ENCODE data around the gene PRPF18. TPM values are rescaled to one million over a fixed set of nuclear protein-coding genes. Genes with fewer than 3 reads are reported as not detected.

Gene PRPF18
- total RNA-seq, 1 donor from 2014 or later, result 25.8 TPM

DNA sequence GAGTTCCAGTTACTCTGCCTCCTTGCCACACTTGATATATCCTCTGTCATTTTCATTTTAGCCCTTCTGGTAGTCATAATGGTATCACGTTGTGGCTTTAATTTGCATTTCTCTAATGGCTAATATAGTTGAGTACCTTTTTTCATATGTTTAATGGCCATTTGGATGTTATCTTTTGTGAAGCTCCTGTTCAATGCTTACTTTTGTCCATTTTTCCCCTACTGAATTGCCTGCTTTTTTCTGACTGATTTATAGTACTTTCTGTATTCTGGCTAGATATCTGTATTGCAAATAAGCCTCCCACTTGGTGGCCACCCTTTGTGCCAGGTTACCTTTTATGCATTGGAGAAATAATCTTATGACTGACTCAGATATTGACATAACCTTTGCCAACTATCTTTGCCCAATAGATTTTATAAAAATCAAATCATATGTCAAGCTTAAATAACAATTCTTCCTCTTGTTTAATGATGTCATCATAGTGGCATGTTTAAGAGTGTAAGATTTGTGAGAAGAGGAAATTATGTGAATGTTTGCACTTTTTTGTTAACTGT lies 50.6 kb downstream of the PRPF18 start:
- TF ChIP-seq POLR2AphosphoS5 (IDR thresholded peaks at IDR 0.05; ENCODE audit: insufficient read depth in 1 of 2, low read depth in 1 of 2) (no peak), POLR2A (IDR thresholded peaks at IDR 0.05) (no peak)
- TF ChIP-seq, protein P1, sequence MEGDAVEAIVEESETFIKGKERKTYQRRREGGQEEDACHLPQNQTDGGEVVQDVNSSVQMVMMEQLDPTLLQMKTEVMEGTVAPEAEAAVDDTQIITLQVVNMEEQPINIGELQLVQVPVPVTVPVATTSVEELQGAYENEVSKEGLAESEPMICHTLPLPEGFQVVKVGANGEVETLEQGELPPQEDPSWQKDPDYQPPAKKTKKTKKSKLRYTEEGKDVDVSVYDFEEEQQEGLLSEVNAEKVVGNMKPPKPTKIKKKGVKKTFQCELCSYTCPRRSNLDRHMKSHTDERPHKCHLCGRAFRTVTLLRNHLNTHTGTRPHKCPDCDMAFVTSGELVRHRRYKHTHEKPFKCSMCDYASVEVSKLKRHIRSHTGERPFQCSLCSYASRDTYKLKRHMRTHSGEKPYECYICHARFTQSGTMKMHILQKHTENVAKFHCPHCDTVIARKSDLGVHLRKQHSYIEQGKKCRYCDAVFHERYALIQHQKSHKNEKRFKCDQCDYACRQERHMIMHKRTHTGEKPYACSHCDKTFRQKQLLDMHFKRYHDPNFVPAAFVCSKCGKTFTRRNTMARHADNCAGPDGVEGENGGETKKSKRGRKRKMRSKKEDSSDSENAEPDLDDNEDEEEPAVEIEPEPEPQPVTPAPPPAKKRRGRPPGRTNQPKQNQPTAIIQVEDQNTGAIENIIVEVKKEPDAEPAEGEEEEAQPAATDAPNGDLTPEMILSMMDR (IDR thresholded peaks at IDR 0.05), result no peak
- H3K27me3 ChIP-seq, result no peaks in the 10 kb centered on the region
- intact Hi-C loops (cut with DNase I), result no loop called here
- H3K36me3 ChIP-seq, result peaks cover 0 to 4% of the 10 kb centered on the region in 2 donors
- H3K4me1 ChIP-seq, result no peaks in the 10 kb centered on the region
- no peak for DNase-seq (ENCODE audit: extremely low spot score in 2 of 2)
- peaks cover 3% of the 10 kb centered on the region for H3K9me3 ChIP-seq
- no peak overlapping the region for H3K27ac ChIP-seq
- no peak overlapping the region for H3K4me3 ChIP-seq

DNA sequence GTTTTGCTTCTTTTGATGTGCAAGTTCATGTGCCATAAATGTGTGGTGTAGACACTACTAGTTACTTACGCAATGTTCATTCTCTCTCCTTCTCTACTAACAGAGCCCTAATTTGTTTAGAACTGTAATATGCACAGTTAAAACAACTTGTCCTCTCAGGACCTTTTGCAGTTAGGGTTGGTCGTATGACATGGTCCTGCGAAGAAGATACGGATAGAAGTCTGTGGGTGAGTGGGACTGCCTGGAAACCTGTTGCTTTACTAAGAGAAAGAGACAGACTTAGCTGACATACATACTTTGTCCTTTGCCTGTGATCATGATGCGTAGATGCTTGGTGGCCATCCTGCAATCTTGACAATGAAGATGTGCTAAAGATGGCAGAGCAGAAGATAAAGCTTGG lies 51.1 kb downstream of the PRPF18 start:
- no peak for DNase-seq (ENCODE audit: extremely low spot score in 2 of 2)
- intact Hi-C loops (cut with DNase I), result no loop called here
- H3K27ac ChIP-seq, result no peak overlapping the region

GRCh38 chr10:13642293-13642692 lies 55.5 kb downstream of the PRPF18 start:
- Histone ChIP-seq H3K4me1 (no peaks in the 10 kb centered on the region), H3K27me3 (no peaks in the 10 kb centered on the region), H3K36me3 (peaks cover 0 to 28% of the 10 kb centered on the region in 2 donors), H3K27ac (no peak overlapping the region), H3K4me3 (no peak overlapping the region), H3K9me3 (peaks cover 3% of the 10 kb centered on the region)
- TF ChIP-seq, protein P1 (IDR thresholded peaks at IDR 0.05), result no peak
- no peak for TF ChIP-seq POLR2AphosphoS5 (IDR thresholded peaks at IDR 0.05; ENCODE audit: insufficient read depth in 1 of 2, low read depth in 1 of 2)
- no peak for TF ChIP-seq POLR2A (IDR thresholded peaks at IDR 0.05)
- DNase-seq (ENCODE audit: extremely low spot score in 2 of 2), result no peak
- intact Hi-C loops (cut with DNase I), result no loop called here

More for the DNA sequence above, 51.1 kb downstream of the PRPF18 start:
- H3K36me3 ChIP-seq, result peaks cover 0 to 4% of the 10 kb centered on the region in 2 donors
- H3K9me3 ChIP-seq, result peaks cover 3% of the 10 kb centered on the region
- H3K4me3 ChIP-seq, result no peak overlapping the region
- TF ChIP-seq POLR2A (IDR thresholded peaks at IDR 0.05) (no peak), POLR2AphosphoS5 (IDR thresholded peaks at IDR 0.05; ENCODE audit: insufficient read depth in 1 of 2, low read depth in 1 of 2) (no peak)
- TF ChIP-seq, protein P1 (IDR thresholded peaks at IDR 0.05), result no peak
- no peaks in the 10 kb centered on the region for H3K27me3 ChIP-seq
- H3K4me1 ChIP-seq, result no peaks in the 10 kb centered on the region

GRCh38 chr10:13643016-13643415 lies 56.3 kb downstream of the PRPF18 start:
- no peak overlapping the region for H3K4me3 ChIP-seq
- H3K9me3 ChIP-seq, result peaks cover 3% of the 10 kb centered on the region
- peak in 1 of 2 donors; percentile 42 for DNase-seq (ENCODE audit: extremely low spot score in 2 of 2)
- H3K27me3 ChIP-seq, result no peaks in the 10 kb centered on the region
- intact Hi-C loops (cut with DNase I), result no loop called here
- H3K27ac ChIP-seq, result no peak overlapping the region
- peaks cover 0 to 29% of the 10 kb centered on the region in 2 donors for H3K36me3 ChIP-seq
- H3K4me1 ChIP-seq, result no peaks in the 10 kb centered on the region
- TF ChIP-seq POLR2A (IDR thresholded peaks at IDR 0.05) (no peak), POLR2AphosphoS5 (IDR thresholded peaks at IDR 0.05; ENCODE audit: insufficient read depth in 1 of 2, low read depth in 1 of 2) (no peak)
- TF ChIP-seq, protein P1 (IDR thresholded peaks at IDR 0.05), result no peak

DNA sequence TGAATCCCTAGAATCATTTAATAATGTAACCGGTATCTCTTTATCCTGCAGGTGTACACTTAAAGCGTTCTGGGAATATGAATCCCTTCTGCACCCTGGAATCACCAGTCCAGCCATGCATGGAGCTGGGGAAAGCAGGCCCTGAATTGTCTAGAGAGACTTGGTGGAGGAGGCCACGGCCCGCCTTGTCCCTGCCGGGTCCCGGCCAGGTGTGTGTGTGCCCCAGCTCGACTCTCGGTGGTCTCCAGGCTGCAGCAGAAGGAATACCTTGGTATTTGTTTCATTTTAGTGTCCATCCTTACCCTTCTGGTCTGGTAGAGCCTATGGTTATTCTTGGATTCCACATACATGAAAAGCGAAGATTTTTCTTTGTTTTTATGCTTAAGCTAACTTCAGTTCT lies 58.1 kb downstream of the PRPF18 start:
- DNase-seq (ENCODE audit: extremely low spot score in 2 of 2), result peak in 1 of 2 donors; percentile 29
- H3K9me3 ChIP-seq, result peaks cover 3% of the 10 kb centered on the region
- intact Hi-C loops (cut with DNase I), result no loop called here
- H3K36me3 ChIP-seq, result peaks cover 0 to 42% of the 10 kb centered on the region in 2 donors
- no peaks in the 10 kb centered on the region for H3K4me1 ChIP-seq
- no peak overlapping the region for H3K4me3 ChIP-seq
- H3K27me3 ChIP-seq, result no peaks in the 10 kb centered on the region
- no peak overlapping the region for H3K27ac ChIP-seq
- TF ChIP-seq POLR2A (IDR thresholded peaks at IDR 0.05), result no peak
- TF ChIP-seq POLR2AphosphoS5 (IDR thresholded peaks at IDR 0.05; ENCODE audit: insufficient read depth in 1 of 2, low read depth in 1 of 2), result no peak
- TF ChIP-seq, protein P1 (IDR thresholded peaks at IDR 0.05), result no peak

All from vagina (tissue), 2 donors.